GM19035 (cell line): ENCODE results near the gene KCND3.

Experiments
- ATAC-seq: cut with Tn5 transposase; IDR thresholded peaks from one replicate; pipeline ENCODE4 v1.9.1; 2021; ENCODE audit not compliant: unreplicated experiment

The KCND3 gene

DNA sequence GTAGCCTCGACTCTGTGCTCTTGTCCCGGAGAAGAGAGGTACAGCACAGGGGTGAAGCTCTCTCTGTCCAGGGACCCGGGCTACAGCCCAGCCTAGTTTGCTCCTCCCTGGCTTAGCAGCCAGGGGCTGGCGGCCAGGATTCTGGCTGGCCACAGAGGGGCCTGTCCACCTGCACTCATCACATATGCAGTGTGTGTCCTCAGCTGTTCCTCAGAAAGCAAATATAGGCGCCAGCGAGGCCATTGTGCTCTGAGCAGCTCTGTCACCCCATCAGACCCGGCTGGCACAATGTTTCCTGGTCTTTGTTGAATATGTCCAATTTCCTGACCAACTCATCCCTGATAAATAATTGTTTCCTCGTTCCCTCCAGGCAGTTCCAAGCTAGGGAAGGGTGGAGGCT, 28.5 kb downstream of the KCND3 start:
- no peak for ATAC-seq

DNA sequence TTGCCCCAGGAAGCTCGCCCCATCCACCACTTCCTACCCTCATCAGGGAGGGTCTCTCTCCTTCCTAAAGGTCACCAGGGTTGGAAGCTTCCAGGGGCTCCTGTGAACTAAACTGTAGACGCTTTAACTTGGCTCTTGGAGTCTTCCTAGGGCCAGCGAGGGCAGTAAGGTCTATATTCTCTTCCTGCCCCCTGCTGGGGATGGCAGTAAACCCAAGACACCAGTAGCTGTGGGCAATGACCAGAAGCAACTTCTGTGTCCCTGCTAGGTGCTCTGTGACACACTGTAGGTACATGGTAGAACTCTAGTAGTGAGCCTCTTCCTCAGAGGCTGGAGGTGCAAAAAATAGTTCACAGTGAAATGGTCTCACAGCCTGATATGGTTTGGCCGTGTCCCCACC, 30.0 kb downstream of the KCND3 start:
- ATAC-seq, result no peak

DNA sequence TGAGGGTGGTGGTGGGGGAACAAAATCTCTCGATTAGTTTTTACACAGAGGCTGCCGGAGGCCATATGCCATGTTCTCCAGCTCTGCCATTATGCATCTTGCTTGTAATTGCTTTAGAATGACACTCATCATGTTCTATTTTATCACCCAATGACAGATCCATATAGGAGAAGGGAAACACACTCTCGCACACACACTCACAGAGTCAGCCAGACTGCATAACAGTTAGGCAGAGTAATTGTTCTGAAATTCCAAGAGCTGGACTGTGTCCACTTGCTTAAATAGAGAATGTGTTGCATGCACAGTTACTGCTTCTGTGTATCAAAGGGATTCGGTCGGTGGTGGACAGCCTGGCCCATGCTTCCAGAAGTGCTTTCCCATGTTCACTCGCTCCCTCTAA, 30.6 kb downstream of the KCND3 start:
- no peak for ATAC-seq

DNA sequence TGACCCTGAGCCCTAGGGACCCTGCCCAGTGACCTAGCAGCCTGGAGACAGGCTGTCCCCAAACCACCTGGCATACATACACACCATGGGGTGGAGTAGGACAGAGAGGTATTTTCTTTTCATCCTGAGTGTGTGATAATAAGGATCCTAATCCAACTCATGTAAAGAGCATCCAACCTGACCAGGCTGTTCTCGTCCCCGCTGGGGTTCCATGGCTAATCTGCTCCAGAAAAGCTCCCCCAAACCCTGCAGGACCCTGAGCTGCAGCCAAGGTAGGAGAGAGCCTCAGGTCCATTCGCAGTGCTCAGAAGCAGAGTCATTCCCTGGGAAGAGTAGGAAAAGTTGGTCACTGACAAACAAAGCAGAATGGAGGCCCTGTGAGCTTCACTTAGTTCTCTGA, 31.4 kb downstream of the KCND3 start:
- ATAC-seq, result no peak

DNA sequence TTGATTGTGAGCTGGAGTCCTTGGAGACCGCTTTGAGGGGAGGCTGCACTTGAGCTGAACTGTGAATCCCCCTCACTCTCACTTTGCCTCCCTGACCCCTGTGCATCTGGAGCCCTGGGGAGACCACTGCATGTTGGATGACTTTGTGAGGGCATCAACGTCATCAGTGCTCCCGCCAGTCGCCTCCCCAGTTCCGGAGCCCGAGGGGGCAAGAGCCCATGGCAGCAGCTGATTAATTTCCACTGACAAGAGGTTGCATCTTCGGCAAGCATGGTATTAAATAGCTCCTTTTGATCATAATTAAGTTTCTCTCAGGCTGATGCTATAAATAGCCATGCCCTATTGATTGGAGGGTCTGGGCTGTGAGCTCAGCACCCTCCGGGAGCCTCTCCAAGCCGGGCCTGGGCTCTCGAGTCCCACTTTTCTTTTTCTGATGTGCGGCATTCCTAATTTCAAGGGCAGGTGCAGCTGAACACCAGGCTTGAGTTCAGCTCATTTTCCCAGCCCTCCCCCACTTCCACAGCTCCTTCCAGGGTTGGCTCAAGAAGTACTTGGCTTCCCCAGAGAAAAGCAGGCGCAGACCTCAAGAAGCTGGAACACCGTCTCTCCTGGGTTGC, 33.2 kb downstream of the KCND3 start:
- no peak for ATAC-seq

DNA sequence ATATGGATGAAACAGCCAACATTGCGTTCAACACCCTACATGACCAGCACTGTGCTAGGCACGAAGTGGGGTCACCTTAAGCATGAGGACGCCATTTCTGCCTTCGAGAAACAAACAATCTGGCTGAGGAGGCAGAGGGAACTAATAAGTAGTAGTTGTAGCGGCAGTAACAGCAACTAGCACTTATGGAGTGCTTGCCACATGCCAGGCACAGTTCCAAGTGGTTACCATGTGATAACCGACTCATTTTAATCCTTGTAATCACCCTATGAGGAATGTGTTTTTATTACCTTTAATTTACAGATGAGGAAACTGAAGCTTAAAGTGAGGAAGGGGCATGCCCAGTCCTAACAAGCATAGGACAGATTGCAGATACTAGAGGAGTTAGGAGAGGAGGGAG, 33.7 kb downstream of the KCND3 start:
- ATAC-seq, result no peak

DNA sequence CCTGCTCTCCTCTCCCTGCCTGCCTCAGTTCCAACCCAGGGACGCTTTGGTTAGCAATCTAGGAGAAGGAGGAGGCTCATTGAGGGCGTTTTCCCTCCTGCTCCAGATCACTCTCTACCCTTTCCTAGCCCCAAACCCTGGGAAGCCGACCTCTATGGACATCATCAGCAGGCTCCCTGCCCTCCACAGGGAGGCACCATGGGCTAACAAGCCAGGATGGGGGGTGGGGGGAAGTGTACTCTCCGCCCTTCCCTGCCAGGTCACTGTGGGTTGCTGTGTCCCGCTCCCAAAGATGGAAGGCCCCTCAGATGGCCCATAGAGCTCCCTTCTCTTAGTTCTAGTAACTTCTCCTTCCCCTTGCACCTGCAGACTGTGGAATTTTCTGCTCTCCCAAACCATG, 35.7 kb downstream of the KCND3 start:
- no peak for ATAC-seq

DNA sequence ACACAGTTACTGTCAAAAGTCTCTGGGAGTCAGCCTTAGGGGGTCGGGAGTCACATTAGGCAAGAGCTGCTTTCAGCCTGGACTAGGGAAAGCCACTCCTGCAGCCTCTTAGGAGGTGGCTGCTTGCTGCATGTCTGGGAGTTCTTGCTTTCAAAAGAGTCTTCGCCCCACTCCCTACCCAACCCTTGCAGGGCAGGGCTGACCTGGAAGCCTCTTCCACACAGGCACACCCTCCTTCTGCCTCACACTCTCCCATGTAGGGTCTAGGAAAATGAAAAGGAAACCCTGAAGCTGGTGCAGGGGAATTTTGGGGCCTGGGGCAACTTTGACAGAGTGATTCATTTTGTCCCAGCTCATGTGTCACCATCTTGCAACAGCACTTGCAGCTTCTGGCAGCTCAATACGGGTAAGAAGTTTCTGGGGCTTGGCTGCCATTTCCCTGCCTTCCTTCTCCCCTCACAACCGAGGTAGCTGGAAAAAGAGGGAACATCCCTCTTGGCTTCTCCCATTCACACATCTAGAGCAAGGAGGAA, 37.3 kb downstream of the KCND3 start:
- no peak for ATAC-seq

DNA sequence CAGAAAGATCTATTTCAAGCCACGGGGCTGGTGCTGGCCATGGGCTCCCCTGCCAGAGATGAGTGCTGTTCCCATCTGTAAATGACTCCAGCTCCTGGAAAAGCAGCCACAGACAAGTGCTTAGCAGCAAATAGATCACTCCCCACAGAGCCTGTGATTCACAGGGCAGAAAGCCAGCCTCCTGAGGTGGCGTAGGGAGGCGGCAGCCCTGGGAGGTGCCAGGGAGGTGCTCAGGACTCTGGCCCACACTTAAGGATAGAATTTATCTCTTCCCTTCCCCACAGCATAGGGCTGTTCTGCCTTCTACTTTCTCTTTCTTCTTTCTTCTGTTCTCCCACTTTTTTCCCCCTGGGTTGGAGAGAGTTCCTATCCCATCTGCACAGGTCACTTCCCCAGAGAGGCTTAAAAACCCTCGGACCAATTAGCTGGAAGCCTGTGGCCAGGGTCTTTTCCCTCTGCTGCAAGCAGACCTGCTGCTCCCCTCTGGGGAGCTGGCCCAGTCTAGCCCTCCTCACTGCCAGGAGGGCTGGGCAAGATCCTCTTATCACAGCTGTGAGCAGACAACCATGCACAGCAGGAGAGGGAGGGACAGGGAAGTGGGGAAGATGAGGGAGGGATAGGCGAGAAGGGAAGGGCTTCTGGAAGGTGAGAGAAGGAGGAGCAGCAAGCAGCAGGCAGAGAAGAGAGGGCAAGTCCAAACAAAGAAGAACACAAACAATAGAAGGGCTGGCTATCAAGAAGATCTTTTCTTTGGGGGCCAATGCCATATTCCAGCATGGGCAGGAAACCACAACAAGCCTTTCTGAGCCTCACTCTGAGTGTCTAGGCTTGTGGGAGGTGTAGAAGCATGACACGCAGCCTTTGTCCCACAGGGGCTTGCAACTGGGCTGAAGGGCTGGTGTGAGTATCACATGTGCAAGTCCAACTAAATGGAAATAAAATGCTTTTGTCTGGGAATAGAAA, 41.0 kb downstream of the KCND3 start:
- no peak for ATAC-seq

DNA sequence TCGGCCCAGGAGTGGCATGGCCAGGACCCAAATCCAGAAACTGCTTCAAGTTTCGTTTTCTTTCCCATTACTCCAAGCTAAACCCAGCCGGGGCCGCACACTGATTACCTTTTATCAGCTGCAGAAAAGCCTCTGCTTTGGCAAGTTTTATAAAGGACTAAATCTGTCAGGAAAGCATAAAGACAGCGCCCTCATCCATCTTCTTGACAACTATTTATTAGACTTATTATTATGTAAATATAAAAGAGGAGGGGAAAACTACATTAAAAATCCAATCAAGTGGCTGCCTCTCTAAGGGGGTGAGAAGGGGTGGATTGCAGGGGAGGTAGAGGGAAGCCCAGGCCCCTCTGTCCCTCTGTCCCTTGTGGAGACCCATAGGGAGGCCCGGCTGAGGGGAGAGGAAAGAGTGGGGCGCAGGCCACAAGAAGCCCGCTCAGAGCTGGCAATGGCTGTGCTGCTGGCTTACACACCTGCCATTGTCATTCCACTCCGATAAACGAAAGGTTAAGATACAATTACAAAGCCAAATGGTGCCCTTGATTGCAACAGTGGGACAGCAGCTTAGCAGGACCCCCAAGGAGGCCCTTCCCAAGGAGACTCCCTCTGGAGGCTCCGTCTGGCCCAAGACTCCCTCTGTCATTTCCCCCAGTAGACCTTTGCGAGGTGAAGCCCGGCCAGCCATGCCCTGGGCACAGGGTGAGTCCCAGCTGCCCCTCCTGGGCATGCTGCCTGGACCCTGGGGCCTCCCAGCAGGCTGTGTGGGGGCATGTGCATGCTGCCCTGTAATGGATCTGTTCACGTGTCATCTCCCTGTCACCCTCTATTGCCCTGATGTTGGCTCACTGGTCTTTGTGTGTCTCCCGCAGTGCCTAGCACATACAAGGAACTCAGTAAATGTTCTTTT, 45.4 kb downstream of the KCND3 start:
- ATAC-seq, result no peak

DNA sequence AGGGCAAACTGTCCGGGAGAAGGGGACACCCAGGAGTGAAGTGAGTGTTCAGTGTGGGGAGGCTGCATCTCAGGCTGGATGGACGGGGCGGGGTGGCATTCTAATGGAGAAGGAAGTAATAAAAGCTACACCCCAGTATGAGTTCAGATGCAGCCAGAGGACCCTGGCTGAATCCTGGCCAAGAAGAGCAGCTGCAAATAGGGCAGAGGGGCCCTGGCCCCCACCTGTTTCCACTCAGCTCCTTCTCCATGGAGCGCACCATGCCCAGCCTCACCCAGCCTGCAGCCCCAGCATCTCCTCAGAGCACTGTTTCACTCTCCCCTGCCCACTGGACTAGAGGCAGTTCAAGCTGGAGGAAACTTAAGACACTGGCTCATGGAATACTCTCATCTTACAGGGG, 46.4 kb downstream of the KCND3 start:
- ATAC-seq, result no peak

DNA sequence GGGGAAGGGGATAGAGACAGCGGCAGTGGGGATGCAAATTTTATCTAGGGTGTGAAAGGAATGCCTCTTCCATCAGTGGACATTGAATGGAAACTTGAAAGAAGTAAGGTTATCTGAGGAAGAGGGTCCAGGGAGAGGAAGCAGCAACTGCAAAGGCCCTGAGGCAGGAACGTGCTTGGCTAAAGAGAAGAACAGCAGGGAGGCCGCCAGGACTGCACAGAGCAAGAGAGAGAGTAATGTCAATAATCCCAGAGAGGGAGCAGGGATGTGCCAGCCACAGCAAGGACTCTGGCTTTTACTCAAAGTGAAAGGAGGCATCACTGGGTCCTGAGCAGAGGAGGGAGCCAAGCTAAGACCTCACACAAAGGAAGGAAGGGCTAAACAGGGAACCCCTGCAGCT, 50.9 kb downstream of the KCND3 start:
- no peak for ATAC-seq

DNA sequence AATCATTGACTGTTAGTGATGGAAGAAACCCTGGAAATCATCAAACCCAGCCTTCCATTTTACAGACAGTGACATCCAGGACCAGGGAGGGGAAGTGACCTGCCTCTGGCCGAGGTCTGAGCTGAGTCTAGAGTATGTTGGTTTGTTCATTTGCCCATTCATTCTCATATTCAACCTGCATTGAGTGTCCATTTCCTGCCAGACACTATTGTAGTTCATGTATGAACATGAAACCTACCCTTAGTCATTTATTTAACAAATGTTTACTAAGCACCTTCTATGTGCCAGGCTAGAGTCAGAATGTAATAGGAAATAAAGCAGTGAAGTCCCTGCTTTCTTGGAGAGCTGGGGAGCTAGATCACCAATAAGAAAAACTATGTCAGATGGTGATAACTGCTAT, 51.3 kb downstream of the KCND3 start:
- ATAC-seq, result no peak

DNA sequence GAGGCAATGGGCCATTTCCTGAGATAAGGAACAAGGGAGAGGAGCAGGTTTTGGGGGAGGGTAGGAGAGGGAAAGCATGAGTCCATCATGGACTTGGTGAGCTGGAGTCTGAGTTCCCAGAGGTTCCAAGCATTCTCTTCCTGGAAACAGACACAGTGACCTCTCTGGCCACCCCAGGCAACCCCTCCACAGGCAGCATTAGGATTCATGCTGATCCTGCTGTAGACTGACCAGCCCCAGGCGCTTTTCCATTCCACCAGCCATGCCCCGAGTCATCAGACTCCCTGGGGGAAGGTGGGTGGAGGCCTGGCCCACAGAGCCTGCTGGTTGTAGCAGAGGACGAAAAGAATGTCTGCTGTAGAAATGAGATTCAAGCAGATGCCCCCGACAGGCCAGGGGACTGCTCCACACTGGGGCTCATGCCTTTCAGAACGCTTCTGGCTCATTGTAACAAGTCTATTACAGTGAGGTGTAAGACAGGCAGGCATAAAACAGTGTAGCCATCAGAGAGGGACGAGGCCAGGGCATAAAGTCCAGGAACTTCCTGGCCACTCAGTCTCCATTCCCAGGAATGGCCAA, 52.2 kb downstream of the KCND3 start:
- ATAC-seq, result no peak

DNA sequence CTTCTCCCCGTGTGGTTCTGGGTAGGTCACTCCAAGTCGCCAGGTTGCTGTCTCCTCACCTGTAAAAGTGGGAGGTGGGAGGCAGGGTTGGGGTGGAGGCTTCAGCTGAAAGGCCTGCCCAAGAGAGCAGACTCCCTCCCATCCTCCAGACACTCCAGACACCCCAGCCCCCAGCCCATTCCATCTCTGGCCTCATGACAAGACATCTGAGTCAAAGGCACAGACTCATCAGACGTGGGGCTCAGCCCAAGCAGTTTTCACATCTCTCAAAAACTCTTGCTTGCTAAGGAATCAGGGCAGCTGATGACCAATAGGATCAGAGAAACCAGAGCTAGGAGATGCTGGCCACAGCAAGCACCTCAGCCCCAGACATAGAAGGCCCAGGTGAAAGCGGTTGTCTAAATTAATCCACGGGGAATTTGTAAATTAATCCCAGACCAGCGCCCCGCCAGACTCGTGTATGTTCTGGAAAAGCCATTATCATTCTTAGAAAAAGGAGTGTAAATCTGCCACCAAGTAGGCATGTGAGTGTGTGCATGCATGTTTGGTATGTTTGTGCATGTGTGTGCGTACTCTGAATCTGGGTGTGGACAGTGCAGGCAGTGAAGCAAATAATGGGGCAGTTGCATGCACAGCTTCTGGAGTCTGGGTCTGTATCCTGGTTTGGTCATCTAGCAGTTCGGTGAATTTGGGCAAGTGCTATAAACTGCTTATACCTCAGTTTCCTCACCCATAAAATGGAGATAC, 55.2 kb downstream of the KCND3 start:
- no peak for ATAC-seq

DNA sequence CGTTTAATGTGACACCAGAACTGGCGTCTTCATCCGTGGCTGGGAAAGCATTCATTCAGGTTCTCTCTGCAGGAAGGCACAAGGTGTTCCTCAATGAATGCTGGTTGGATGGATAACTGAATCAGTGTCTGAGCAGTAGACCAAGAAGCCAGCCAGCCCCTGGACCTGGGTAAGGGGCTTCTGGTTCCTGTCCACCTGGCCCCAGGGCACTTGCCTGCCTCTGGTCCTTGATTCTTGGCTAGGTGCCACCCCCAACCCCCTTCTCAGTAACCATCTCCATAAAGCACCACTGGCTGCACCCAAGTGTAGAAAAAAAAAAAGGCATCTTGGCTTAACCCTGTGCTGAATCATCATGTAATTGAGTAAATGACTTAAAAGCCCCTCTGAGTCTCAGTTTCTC, 59.1 kb downstream of the KCND3 start:
- ATAC-seq, result no peak

DNA sequence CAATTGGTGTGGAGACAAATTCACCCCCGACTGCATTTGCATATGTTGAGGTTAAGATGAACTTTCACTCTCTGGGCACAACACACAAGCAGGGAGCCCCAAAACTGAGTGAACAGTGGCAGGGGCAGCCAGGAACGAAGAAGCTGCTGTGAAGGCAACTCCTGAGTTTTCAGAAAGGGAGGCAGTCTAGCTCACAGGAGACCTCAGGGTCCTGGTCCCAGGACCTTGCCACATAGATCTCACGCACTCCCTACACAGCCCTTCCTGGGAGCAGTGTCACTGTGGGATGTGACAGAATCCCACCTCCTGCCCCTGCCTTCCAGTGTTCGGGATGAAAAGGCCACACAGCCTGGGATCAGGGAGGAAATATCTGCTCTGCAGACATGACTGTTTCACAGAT, 60.9 kb downstream of the KCND3 start:
- no peak for ATAC-seq

DNA sequence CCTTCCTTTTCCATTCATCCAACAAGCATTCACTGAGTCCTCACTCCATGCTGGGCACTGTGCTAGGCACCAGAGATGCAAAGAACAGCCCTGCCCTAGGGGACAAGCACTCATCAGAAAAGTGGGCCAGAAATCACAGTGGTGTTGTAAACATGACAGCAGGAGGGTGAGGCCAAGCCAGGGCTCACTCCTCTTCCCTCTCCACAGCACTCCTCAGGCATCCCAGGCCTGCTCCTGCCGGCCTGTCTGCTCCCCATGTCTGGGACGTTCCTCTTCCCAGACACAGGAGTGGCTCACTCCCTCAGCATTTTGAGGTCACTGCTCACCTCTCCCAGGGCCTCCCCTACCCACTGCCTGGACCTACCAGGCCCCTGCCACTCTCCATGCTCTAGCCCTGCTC, 61.8 kb downstream of the KCND3 start:
- no peak for ATAC-seq

DNA sequence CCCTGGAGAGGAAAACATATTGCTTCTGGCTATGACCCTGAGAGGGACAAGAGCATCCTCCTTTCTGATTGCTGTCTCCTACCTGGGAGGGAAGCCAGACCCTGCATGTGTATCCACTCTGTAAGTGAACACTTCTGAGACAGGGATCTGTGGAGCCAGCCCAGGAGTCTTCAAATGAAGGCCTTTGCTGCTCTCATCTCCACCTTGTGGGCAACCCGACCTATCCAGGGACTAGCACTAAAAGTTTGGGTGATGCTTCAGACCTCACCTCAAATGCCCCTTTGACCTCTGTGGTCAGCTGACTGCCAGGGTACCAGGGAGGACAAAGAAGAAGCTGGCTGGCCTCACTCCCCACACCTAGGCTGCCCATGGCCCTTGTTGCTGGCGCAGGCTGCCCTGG, 64.7 kb downstream of the KCND3 start:
- no peak for ATAC-seq

DNA sequence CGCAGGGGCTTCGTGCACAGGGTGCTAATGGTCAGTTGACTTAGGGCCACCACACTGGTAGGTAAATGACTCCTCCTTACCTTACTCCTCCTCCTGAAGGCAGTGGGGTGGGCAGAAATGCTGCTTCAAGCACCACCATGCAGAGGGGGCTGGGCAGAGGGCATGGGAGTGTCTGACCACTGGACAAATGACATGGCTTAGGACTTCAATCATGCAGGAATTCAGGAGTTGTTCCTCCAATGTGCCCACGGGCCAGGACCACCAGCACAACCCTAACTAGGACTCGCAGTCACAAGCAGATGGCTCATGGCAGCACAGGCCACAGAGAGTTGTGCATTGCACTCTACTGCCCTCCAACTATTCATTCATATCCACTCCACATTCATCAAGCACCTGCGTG, 65.7 kb downstream of the KCND3 start:
- no peak for ATAC-seq
